Kidney (tissue), 14 donors: ENCODE measurements around the gene VAMP8. TPM values are rescaled to one million over a fixed set of nuclear protein-coding genes. Genes with fewer than 3 reads are reported as not detected.
"Not testable (repeated sequence)": the region's sequence is repeated elsewhere in the genome, so short reads cannot be mapped to it uniquely, and the experiment has no call there.

ENCODE experiments used
- DNase-seq, 5 donors: peaks; one replicate each; pipeline ENCODE4 v3.0.0-alpha.2; 2013 to 2020
- FAIRE-seq: peaks from 2 replicates; lab custom pipeline; 2012; peaks lifted over from hg19 to GRCh38; lab: Jason Lieb, UNC
- H3K27ac ChIP-seq, 2 donors: one replicate each; pipeline ENCODE4 v1.7.0; 2013; ENCODE audit warnings: low read depth in 2 of 2, low read length in 2 of 2, inconsistent platforms in 1 of 2
- H3K27me3 ChIP-seq: one replicate; pipeline ENCODE4 v1.7.1; 2013; ENCODE audit warnings: low read length, inconsistent platforms; ENCODE audit not compliant: control insufficient read depth, insufficient read depth
- H3K36me3 ChIP-seq, 3 donors: one replicate each; pipeline versions ENCODE4 v1.7.0 to v1.7.1; 2013; ENCODE audit warnings: low read length in 3 of 3, control low read depth in 1 of 3, inconsistent platforms in 1 of 3; ENCODE audit not compliant: insufficient read depth in 3 of 3, control insufficient read depth in 2 of 3
- H3K4me1 ChIP-seq, 3 donors: one replicate each; pipeline versions ENCODE4 v1.7.0 to v1.7.1; 2013; ENCODE audit warnings: low read length in 3 of 3, inconsistent platforms in 1 of 3, low read depth in 1 of 3; ENCODE audit not compliant: control insufficient read depth in 2 of 3, insufficient read depth in 2 of 3
- H3K4me3 ChIP-seq, 3 donors: one replicate each; pipeline versions ENCODE4 v1.7.0 to v1.8.1; 2013; ENCODE audit warnings: low read length in 3 of 3, control low read depth in 1 of 3, inconsistent platforms in 1 of 3
- H3K9ac ChIP-seq, 3 donors: one replicate each; pipeline versions ENCODE4 v1.7.0 to v1.7.1; 2013; ENCODE audit warnings: low read length in 3 of 3, control low read depth in 1 of 3, inconsistent platforms in 1 of 3
- H3K9me3 ChIP-seq, 3 donors: one replicate each; pipeline versions ENCODE4 v1.7.0 to v1.7.1; 2013; ENCODE audit warnings: low read length in 3 of 3, control low read depth in 1 of 3, inconsistent platforms in 1 of 3; ENCODE audit not compliant: control insufficient read depth in 2 of 3, insufficient read depth in 1 of 3
- intact Hi-C: fragments of 100-400 bp; cut with DNase I; formaldehyde crosslinking; loops from one replicate; pipeline ENCODE4 v1.11.1; 2022
- polyA plus RNA-seq: library from polyadenylated mRNA; stranded (reverse); fragments of 350-450 nt; fragmentation: Illumina TruSeq; extraction: RNeasy Lipid Tissue Mini Kit (QIAGEN cat#74804); gene quantifications from one replicate; pipeline ENCODE4 v1.2.3, GENCODE V29; 2014; ENCODE audit warnings: low read depth, low replicate concordance; ENCODE audit not compliant: insufficient read depth
- total RNA-seq: library from RNA; stranded (reverse); fragmentation: NEBNext Ultra II Directional; extraction: Animal tissue kit (Norgen Biotek cat#: 25700); gene quantifications from one replicate; pipeline ENCODE4 v1.2.1, GENCODE V29; 2021
- TF ChIP-seq, protein P1 (sequence below): IDR thresholded peaks from 3 replicates; pipeline ENCODE4 v1.5.1; 2012; ENCODE audit warnings: mild to moderate bottlenecking, moderate library complexity, borderline replicate concordance; ENCODE audit not compliant: insufficient read depth; ENCODE audit errors: extremely low read depth
- donor health status: control.
- donor health status: control.
- donor health status: control.
- donor health status: control.
- donor health status: control.
- donor health status: DM: yes; HTN: yes; CAD: no.
- donor health status: Normal renal cell carcinoma (clear cell type).

VAMP8 gene
- total and polyA plus RNA-seq, 2 donors from 2014 or later, result 196 to 604 TPM

DNA sequence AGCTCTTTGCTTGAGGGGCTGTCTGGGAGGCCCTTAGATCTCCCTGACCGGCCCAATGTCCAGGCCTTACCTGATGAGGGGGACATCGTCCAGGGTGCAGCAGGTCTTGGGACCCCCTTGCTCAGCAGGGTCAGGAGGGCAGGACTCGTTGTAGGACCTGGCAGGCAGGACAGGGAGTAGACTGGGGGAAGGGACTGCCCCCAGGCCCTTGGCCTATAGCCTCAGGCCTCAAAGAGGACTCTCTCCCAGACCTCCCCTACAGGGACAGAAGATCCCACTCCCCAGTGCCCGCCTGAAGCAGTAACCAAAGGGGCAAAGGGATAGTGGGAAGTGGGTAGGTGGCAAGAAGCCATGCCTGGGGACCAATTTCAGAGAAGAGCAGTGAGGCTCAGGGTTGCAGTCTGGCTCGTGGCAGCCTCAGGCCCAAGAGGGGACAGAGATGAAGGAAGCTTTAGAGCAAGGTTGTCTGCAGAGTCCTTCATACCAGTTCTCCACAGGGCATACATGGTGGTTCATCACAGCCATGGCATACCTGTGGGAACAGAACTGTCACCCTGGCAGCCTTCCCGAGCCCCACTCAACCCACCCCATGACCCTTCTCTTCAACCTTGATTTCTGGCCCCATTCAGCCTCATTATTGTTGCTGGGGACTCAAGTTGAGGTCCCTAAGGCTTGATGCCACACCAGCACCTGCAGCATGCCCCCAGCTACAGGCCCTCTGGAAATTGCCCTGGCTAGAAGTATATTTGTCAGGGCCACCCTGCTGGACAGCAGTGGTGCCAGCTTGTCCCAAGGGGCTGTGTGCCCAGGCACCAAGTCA lies 23.8 kb downstream of the VAMP8 start:
- Histone ChIP-seq H3K9me3 (no peaks in the 10 kb centered on the region), H3K36me3 (peaks cover 2 to 24% (median 3%) of the 10 kb centered on the region in 3 donors), H3K9ac (peak overlapping the region in 1 of 3 donors; percentile 82), H3K4me3 (peak overlapping the region; percentile 67 to 98 (median 93)), H3K27me3 (no peaks in the 10 kb centered on the region), H3K4me1 (peaks cover 0 to 60% (median 48%) of the 10 kb centered on the region in 3 donors), H3K27ac (peak overlapping the region; percentile 26 to 77)
- intact Hi-C loops, result no loop called here
- no peak for FAIRE-seq
- TF ChIP-seq, protein P1, sequence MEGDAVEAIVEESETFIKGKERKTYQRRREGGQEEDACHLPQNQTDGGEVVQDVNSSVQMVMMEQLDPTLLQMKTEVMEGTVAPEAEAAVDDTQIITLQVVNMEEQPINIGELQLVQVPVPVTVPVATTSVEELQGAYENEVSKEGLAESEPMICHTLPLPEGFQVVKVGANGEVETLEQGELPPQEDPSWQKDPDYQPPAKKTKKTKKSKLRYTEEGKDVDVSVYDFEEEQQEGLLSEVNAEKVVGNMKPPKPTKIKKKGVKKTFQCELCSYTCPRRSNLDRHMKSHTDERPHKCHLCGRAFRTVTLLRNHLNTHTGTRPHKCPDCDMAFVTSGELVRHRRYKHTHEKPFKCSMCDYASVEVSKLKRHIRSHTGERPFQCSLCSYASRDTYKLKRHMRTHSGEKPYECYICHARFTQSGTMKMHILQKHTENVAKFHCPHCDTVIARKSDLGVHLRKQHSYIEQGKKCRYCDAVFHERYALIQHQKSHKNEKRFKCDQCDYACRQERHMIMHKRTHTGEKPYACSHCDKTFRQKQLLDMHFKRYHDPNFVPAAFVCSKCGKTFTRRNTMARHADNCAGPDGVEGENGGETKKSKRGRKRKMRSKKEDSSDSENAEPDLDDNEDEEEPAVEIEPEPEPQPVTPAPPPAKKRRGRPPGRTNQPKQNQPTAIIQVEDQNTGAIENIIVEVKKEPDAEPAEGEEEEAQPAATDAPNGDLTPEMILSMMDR, result no peak
- peak in 1 of 5 donors; percentile 55 for DNase-seq

DNA sequence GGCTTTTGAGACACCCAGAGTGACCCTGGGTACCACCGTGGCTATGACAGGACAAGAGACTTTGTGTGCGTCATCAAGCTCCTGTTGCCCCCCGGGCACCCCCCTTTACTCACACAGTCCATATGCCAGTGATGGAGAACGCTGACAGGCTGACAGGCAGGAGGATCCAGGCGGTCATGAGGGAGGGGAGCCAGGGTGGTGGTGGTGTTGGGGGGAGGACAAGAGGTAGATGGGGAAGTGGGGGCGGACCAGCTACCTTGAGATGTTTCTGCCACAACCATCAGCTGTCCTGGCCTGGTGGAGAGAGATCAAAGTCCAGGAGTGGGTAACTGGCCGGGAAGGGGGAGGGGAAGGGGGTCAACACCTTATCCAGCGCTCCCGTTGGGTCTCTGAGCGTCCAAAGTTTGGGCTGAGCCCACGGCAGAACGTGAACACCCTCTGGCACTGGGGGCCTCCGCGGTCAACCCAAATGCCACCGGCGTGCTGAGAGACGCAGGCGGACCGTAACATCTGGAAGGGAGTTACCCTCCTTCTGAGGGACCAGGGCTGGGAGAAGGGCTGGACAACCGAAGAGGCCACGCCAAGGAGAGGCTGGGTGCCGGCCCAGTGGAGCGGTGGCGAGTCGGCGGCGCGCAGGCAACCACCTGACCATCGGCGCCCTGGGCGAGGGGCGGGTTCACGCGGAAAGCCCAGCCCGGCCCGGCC lies 24.5 kb downstream of the VAMP8 start:
- Histone ChIP-seq H3K27me3 (no peaks in the 10 kb centered on the region), H3K9me3 (no peaks in the 10 kb centered on the region), H3K27ac (peak overlapping the region; percentile 77 to 80), H3K4me3 (peak overlapping the region; percentile 67 to 98 (median 93)), H3K36me3 (peaks cover 2 to 20% (median 2%) of the 10 kb centered on the region in 3 donors), H3K9ac (peak overlapping the region; percentile 26 to 93 (median 82)), H3K4me1 (peaks cover 0 to 52% (median 41%) of the 10 kb centered on the region in 3 donors)
- intact Hi-C loops, result no loop called here
- no peak for FAIRE-seq
- peak in 4 of 5 donors; percentile 25 to 91 (median 65) for DNase-seq
- TF ChIP-seq, protein P1, result no peak

DNA sequence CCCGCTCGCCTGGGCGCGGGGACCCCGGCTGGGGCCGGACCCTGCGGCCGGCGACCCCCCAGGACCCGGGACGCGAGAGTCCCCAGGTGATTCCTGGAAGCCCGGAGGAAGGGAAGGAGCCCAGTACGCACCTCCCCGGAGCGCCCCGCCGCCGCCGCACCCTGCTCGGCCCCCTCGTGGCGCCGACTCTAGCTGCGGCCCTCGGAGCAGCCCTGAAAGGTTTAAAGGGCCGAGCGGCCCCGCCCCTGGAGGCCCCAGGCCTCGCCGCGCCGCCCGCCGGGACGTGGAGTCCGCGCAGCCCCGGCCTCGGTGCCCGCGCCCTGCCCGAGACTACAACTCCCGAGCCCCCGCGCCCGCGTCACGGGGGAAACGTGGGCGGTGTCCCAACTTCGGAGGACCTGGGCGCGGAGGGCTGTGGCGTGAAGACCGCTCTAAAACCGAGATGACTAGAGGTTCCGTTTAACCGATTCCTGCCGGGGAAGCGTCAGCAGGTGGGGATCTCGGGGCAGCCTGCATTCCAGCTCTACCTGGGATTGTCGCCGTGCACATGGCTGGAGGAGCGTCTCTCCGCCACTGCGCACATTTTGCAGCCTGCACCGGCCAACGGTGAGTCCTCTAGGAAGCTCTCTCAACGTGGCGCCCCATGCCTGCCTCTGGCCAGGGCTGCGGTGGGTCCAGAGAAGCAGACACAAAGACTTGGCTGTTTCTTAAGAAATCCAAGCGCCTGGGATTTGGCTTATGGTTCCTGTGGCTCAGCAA lies 25.3 kb downstream of the VAMP8 start, which contains the start of gene TMEM150A:
TSS of gene TMEM150A (minus strand) at position 223 of the 759 bp plus-strand sequence. CDS start 750 bp downstream, outside the sequence.
- Histone ChIP-seq H3K27me3 (no peaks in the 10 kb centered on the region), H3K27ac (peak within 1 kb of the TSS; percentile 77 to 80), H3K9me3 (no peaks in the 10 kb centered on the region), H3K36me3 (peaks cover 0 to 13% (median 2%) of the 10 kb centered on the region in 3 donors), H3K4me1 (peaks cover 0 to 51% (median 34%) of the 10 kb centered on the region in 3 donors), H3K4me3 (peak within 1 kb of the TSS; percentile 96 to 98 (median 97)), H3K9ac (peak within 1 kb of the TSS; percentile 82 to 95 (median 93))
- intact Hi-C loops, result no loop called here
- DNase-seq (peak; percentile 92 to 98 (median 96)), FAIRE-seq (no peak)
- TF ChIP-seq, protein P1, result no peak

DNA sequence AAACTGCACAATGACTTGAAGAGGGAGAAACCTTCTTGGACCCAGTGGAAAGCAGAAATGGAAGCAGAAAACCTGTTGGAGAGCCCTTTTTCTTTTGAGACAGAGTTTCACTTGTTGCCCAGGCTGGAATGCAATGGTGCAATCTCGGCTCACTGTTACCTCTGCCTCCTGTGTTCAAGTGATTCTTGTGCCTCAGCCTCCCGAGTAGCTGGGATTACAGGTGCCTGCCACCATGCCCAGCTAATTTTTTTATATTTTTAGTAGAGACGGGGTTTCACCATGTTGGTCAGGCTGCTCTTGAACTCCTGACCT lies 26.7 kb downstream of the VAMP8 start:
- peak overlapping the region in 2 of 3 donors; percentile 5 to 98 for H3K4me3 ChIP-seq
- peaks cover 0 to 45% (median 28%) of the 10 kb centered on the region in 3 donors for H3K4me1 ChIP-seq
- H3K9me3 ChIP-seq, intact Hi-C loops, FAIRE-seq, DNase-seq, H3K27ac ChIP-seq, H3K27me3 ChIP-seq, H3K9ac ChIP-seq: not testable (repeated sequence)
- H3K36me3 ChIP-seq, result peaks cover 0 to 12% (median 7%) of the 10 kb centered on the region in 3 donors
